ENCODE results near the gene NFATC3.
"Not testable (repeated sequence)": the region's sequence is repeated elsewhere in the genome, so short reads cannot be mapped to it uniquely, and the experiment has no call there.

NFATC3 gene

GRCh38 chr16:68126395-68126794, 41.2 kb downstream of the NFATC3 start:
- no peak for TF ChIP-seq JUND (IDR thresholded peaks at IDR 0.05; ENCODE audit: low read depth)
- DNase-seq (ENCODE audit: low read depth in 1 of 2, low spot score in 1 of 2), result no peak
- in situ Hi-C loops (cut with HindIII; ENCODE audit: low pct_unique_long_range_greater_than_20kb, low sequenced_read_pairs), result no loop called here

- in situ Hi-C loops (cut with HindIII; ENCODE audit: low pct_unique_long_range_greater_than_20kb, low sequenced_read_pairs), result no loop called here
- TF ChIP-seq JUND (IDR thresholded peaks at IDR 0.05; ENCODE audit: low read depth), result no peak
- no peak for DNase-seq (ENCODE audit: low read depth in 1 of 2, low spot score in 1 of 2)
These were observed 43.6 kb downstream of the NFATC3 start for GRCh38 chr16:68128577-68129305.

GRCh38 chr16:68130520-68130919, 45.4 kb downstream of the NFATC3 start:
- DNase-seq (ENCODE audit: low read depth in 1 of 2, low spot score in 1 of 2), result no peak
- no peak for TF ChIP-seq JUND (IDR thresholded peaks at IDR 0.05; ENCODE audit: low read depth)
- in situ Hi-C loops (cut with HindIII; ENCODE audit: low pct_unique_long_range_greater_than_20kb, low sequenced_read_pairs), result no loop called here

GRCh38 chr16:68131813-68132706, 46.9 kb downstream of the NFATC3 start:
- no peak for DNase-seq (ENCODE audit: low read depth in 1 of 2, low spot score in 1 of 2)
- in situ Hi-C loops (cut with HindIII; ENCODE audit: low pct_unique_long_range_greater_than_20kb, low sequenced_read_pairs), result no loop called here
- no peak for TF ChIP-seq JUND (IDR thresholded peaks at IDR 0.05; ENCODE audit: low read depth)

GRCh38 chr16:68133000-68133399, 47.8 kb downstream of the NFATC3 start:
- in situ Hi-C loops (cut with HindIII; ENCODE audit: low pct_unique_long_range_greater_than_20kb, low sequenced_read_pairs); DNase-seq (ENCODE audit: low read depth in 1 of 2, low spot score in 1 of 2): not testable (repeated sequence)

GRCh38 chr16:68134644-68135043, 49.5 kb downstream of the NFATC3 start:
- TF ChIP-seq JUND (IDR thresholded peaks at IDR 0.05; ENCODE audit: low read depth), result no peak
- in situ Hi-C loops (cut with HindIII; ENCODE audit: low pct_unique_long_range_greater_than_20kb, low sequenced_read_pairs), result no loop called here
- no peak for DNase-seq (ENCODE audit: low read depth in 1 of 2, low spot score in 1 of 2)

GRCh38 chr16:68136515-68136914, 51.3 kb downstream of the NFATC3 start:
- no peak for DNase-seq (ENCODE audit: low read depth in 1 of 2, low spot score in 1 of 2)
- no peak for TF ChIP-seq JUND (IDR thresholded peaks at IDR 0.05; ENCODE audit: low read depth)
- in situ Hi-C loops (cut with HindIII; ENCODE audit: low pct_unique_long_range_greater_than_20kb, low sequenced_read_pairs), result no loop called here

- DNase-seq (ENCODE audit: low read depth in 1 of 2, low spot score in 1 of 2), result no peak
- TF ChIP-seq JUND (IDR thresholded peaks at IDR 0.05; ENCODE audit: low read depth), result no peak
- in situ Hi-C loops (cut with HindIII; ENCODE audit: low pct_unique_long_range_greater_than_20kb, low sequenced_read_pairs), result no loop called here
These were observed 58.8 kb downstream of the NFATC3 start for GRCh38 chr16:68144008-68144407.

- no peak for TF ChIP-seq JUND (IDR thresholded peaks at IDR 0.05; ENCODE audit: low read depth)
- in situ Hi-C loops (cut with HindIII; ENCODE audit: low pct_unique_long_range_greater_than_20kb, low sequenced_read_pairs), result no loop called here
These were observed 61.4 kb downstream of the NFATC3 start for GRCh38 chr16:68146585-68146984.

GRCh38 chr16:68147444-68147843, 62.3 kb downstream of the NFATC3 start:
- no peak for TF ChIP-seq JUND (IDR thresholded peaks at IDR 0.05; ENCODE audit: low read depth)
- in situ Hi-C loops (cut with HindIII; ENCODE audit: low pct_unique_long_range_greater_than_20kb, low sequenced_read_pairs), result no loop called here
- DNase-seq (ENCODE audit: low read depth in 1 of 2, low spot score in 1 of 2), result no peak

More at GRCh38 chr16:68146585-68146984, 61.4 kb downstream of the NFATC3 start:
- DNase-seq (ENCODE audit: low read depth in 1 of 2, low spot score in 1 of 2), result no peak

GRCh38 chr16:68149596-68149995, 64.4 kb downstream of the NFATC3 start:
- in situ Hi-C loops (cut with HindIII; ENCODE audit: low pct_unique_long_range_greater_than_20kb, low sequenced_read_pairs), result no loop called here
- no peak for DNase-seq (ENCODE audit: low read depth in 1 of 2, low spot score in 1 of 2)
- TF ChIP-seq JUND (IDR thresholded peaks at IDR 0.05; ENCODE audit: low read depth), result no peak

- no peak for DNase-seq (ENCODE audit: low read depth in 1 of 2, low spot score in 1 of 2)
- TF ChIP-seq JUND (IDR thresholded peaks at IDR 0.05; ENCODE audit: low read depth), result no peak
- in situ Hi-C loops (cut with HindIII; ENCODE audit: low pct_unique_long_range_greater_than_20kb, low sequenced_read_pairs), result no loop called here
These were observed 70.3 kb downstream of the NFATC3 start for GRCh38 chr16:68155425-68155824.

- DNase-seq (ENCODE audit: low read depth in 1 of 2, low spot score in 1 of 2), result no peak
- in situ Hi-C loops (cut with HindIII; ENCODE audit: low pct_unique_long_range_greater_than_20kb, low sequenced_read_pairs), result no loop called here
- no peak for TF ChIP-seq JUND (IDR thresholded peaks at IDR 0.05; ENCODE audit: low read depth)
These were observed 77.2 kb downstream of the NFATC3 start for GRCh38 chr16:68162413-68162812.

- DNase-seq (ENCODE audit: low read depth in 1 of 2, low spot score in 1 of 2); in situ Hi-C loops (cut with HindIII; ENCODE audit: low pct_unique_long_range_greater_than_20kb, low sequenced_read_pairs): not testable (repeated sequence)
These were observed 78.1 kb downstream of the NFATC3 start for GRCh38 chr16:68163275-68163674.
